Ovary (tissue), 9 donors: ENCODE data around the gene CAMK2D. TPM values are rescaled to one million over a fixed set of nuclear protein-coding genes. Genes with fewer than 3 reads are reported as not detected.

Experiments
- DNase-seq, 5 donors: peaks; one replicate each; pipeline ENCODE4 v3.0.0-alpha.2; 2019 to 2020
- H3K27ac ChIP-seq, 2 donors: fragments of 200-600 bp; one replicate each; pipeline versions ENCODE4 v1.5.1 to v1.8.0; 2019 to 2022
- H3K27me3 ChIP-seq: fragments of 200-600 bp; one replicate; pipeline ENCODE4 v1.8.0; 2022
- H3K36me3 ChIP-seq: fragments of 200-600 bp; sonication (generic); one replicate; pipeline ENCODE4 v1.5.1; 2019
- H3K4me1 ChIP-seq: one replicate; pipeline ENCODE4 v1.8.1; 2013; ENCODE audit warnings: mild to moderate bottlenecking, moderate library complexity; ENCODE audit not compliant: insufficient read depth
- H3K4me3 ChIP-seq: fragments of 200-600 bp; sonication (generic); one replicate; pipeline ENCODE4 v1.5.1; 2017
- H3K9me3 ChIP-seq, 2 donors: fragments of 200-600 bp in 1 of 2; sonication (generic) in 1 of 2; one replicate each; pipeline versions ENCODE4 v1.5.1 to v1.8.1; 2013 to 2019; ENCODE audit warnings: mild to moderate bottlenecking in 1 of 2, moderate library complexity in 1 of 2
- CTCF ChIP-seq, 3 donors: fragments of 450-650 bp in 2 of 3; fragments of 200-600 bp in 1 of 3; IDR thresholded peaks; one replicate each; pipeline versions ENCODE4 v1.5.1 to v1.8.0; 2016 to 2022; ENCODE audit warnings: antibody characterized with exemption in 3 of 3, mild to moderate bottlenecking in 1 of 3
- EP300 ChIP-seq: sonication (generic); formaldehyde crosslinking; IDR thresholded peaks from one replicate; pipeline ENCODE4 v1.6.1; 2017; ENCODE audit warnings: antibody characterized with exemption
- POLR2A ChIP-seq: fragments of 450-650 bp; IDR thresholded peaks from one replicate; pipeline ENCODE4 v1.6.1; 2017; ENCODE audit warnings: antibody characterized with exemption, mild to moderate bottlenecking, moderate library complexity
- WGBS, 3 donors: extraction: QIAGEN DNeasy Blood & Tissue Kit in 1 of 3; methylation state at CpG; one replicate each; pipeline versions ENCODE4 v1.1.5 to v1.1.7; 2013 to 2017; 5-methylcytosine and 5-hydroxymethylcytosine counted together
- intact Hi-C, 4 donors: fragments of 100-400 bp; cut with DNase I; formaldehyde crosslinking; loops; one replicate each; pipeline versions ENCODE4 v1.11.0 to v1.15.1; 2022 to 2023
- polyA plus RNA-seq, 2 donors: library from polyadenylated mRNA; stranded (reverse); fragments of 200-250 nt in 1 of 2; fragments of 350-450 nt in 1 of 2; fragmentation: Illumina TruSeq in 1 of 2; extraction: RNeasy Lipid Tissue Mini Kit (QIAGEN cat#74804) in 1 of 2; gene quantifications; one replicate each; pipeline ENCODE4 v1.2.3, GENCODE V29; 2013 to 2014
- total RNA-seq, 7 donors: library from RNA; depleted of rRNA in 2 of 7; stranded (reverse); fragments of >200 nt in 2 of 7; fragmentation: NEBNext Ultra II Directional in 3 of 7; extraction: Animal tissue kit (Norgen Biotek cat#: 25700) in 3 of 7; gene quantifications; one replicate each; pipeline versions ENCODE4 v1.1.0 to v1.2.4, GENCODE V29; 2016 to 2023
- donor health status: DM: no; HTN: no; CAD: no; lungs with moderate emphysema.
- donor health status: DM: no; HTN: no; CAD: no.
- donor health status: Bipolar disorder and iron deficiency.
- donor health status: DM: yes; HTN: yes; CAD: no.
- donor health status: DM: no; HTN: no; CAD: no.
- donor health status: DM: yes; HTN: yes; CAD: no.

CAMK2D gene
- total and polyA plus RNA-seq, 9 donors = 14.2 to 36.9 (median 32.2) TPM

- TF ChIP-seq CTCF (IDR thresholded peaks at IDR 0.05) (no peak), POLR2A (no peak), EP300 (no peak)
- Histone ChIP-seq H3K4me1 (no peaks in the 10 kb centered on the region), H3K27ac (no peak overlapping the region), H3K9me3 (no peaks in the 10 kb centered on the region), H3K4me3 (no peak overlapping the region), H3K36me3 (no peaks in the 10 kb centered on the region), H3K27me3 (no peaks in the 10 kb centered on the region)
- WGBS, 3 donors = 92 to 97% (median 94%) methylated on average over 12 of the region's 12 CpGs
- intact Hi-C loops = no loop called here
- DNase-seq = no peak
Measured at GRCh38 chr4:113480109-113480508, 281.4 kb downstream of the CAMK2D start.

GRCh38 chr4:113478032-113478431 is 283.5 kb downstream of the CAMK2D start:
- H3K27ac ChIP-seq = no peak overlapping the region
- H3K36me3 ChIP-seq = no peaks in the 10 kb centered on the region
- TF ChIP-seq EP300 (no peak), CTCF (IDR thresholded peaks at IDR 0.05) (no peak), POLR2A (no peak)
- 88 to 91% (median 89%) methylated on average over 2 of the region's 2 CpGs for WGBS, 3 donors
- no peak overlapping the region for H3K4me3 ChIP-seq
- no peak for DNase-seq
- H3K9me3 ChIP-seq = no peaks in the 10 kb centered on the region
- no peaks in the 10 kb centered on the region for H3K4me1 ChIP-seq
- intact Hi-C loops = no loop called here
- no peaks in the 10 kb centered on the region for H3K27me3 ChIP-seq

GRCh38 chr4:113476800-113477199 is 284.7 kb downstream of the CAMK2D start:
- Histone ChIP-seq H3K36me3 (no peaks in the 10 kb centered on the region), H3K9me3 (no peaks in the 10 kb centered on the region), H3K4me3 (no peak overlapping the region), H3K4me1 (no peaks in the 10 kb centered on the region), H3K27ac (no peak overlapping the region), H3K27me3 (no peaks in the 10 kb centered on the region)
- 92 to 99% (median 94%) methylated on average over 2 of the region's 2 CpGs for WGBS, 3 donors
- intact Hi-C loops = no loop called here
- no peak for TF ChIP-seq CTCF (IDR thresholded peaks at IDR 0.05)
- TF ChIP-seq POLR2A = no peak
- no peak for TF ChIP-seq EP300
- DNase-seq = no peak

GRCh38 chr4:113474017-113474416 is 287.5 kb downstream of the CAMK2D start:
- Histone ChIP-seq H3K36me3 (no peaks in the 10 kb centered on the region), H3K9me3 (no peaks in the 10 kb centered on the region), H3K4me3 (no peak overlapping the region), H3K4me1 (peaks cover 3% of the 10 kb centered on the region), H3K27ac (no peak overlapping the region), H3K27me3 (no peaks in the 10 kb centered on the region)
- no peak for DNase-seq
- TF ChIP-seq CTCF (IDR thresholded peaks at IDR 0.05) (no peak), POLR2A (no peak), EP300 (no peak)
- intact Hi-C loops = no loop called here

- H3K4me1 ChIP-seq = peaks cover 9% of the 10 kb centered on the region
- 53 to 66% (median 58%) methylated on average over 1 of the region's 1 CpG for WGBS, 3 donors
- H3K9me3 ChIP-seq = no peaks in the 10 kb centered on the region
- TF ChIP-seq CTCF (IDR thresholded peaks at IDR 0.05) (no peak), POLR2A (no peak), EP300 (no peak)
- H3K36me3 ChIP-seq = no peaks in the 10 kb centered on the region
- no peak overlapping the region for H3K27ac ChIP-seq
- H3K4me3 ChIP-seq = no peak overlapping the region
- DNase-seq = no peak
- H3K27me3 ChIP-seq = no peaks in the 10 kb centered on the region
- intact Hi-C loops = no loop called here
Measured at GRCh38 chr4:113472864-113473263, 288.7 kb downstream of the CAMK2D start.
